ENCODE data around the gene SGPP2. TPM values are rescaled to one million over a fixed set of nuclear protein-coding genes. Genes with fewer than 3 reads are reported as not detected.
A peak's percentile ranks its signal among the peaks of the same experiment; 100 is the strongest.

SGPP2 gene
- total RNA-seq, 1 experiment from 2014 or later, result not detected

GRCh38 chr2:222568865-222569264 is 144.5 kb downstream of the SGPP2 start:
- Histone ChIP-seq H2BK15ac (ENCODE audit: low read depth, low read length) (no peak overlapping the region), H2AK5ac (ENCODE audit: insufficient read length, low read length) (no peak overlapping the region), H3K23ac (ENCODE audit: insufficient read length, low read depth, low read length) (no peak overlapping the region), H3K4me2 (ENCODE audit: insufficient read depth, insufficient read length, low read length) (no peak overlapping the region), H3K9ac (ENCODE audit: extremely low read depth, insufficient read length, low read length) (no peak overlapping the region), H4K8ac (replicated peaks; ENCODE audit: insufficient read length, low read depth, low read length) (no peak overlapping the region), H4K5ac (ENCODE audit: insufficient read length, low read depth, low read length) (no peak overlapping the region), H4K20me1 (ENCODE audit: control insufficient read depth, insufficient read depth, insufficient read length) (no peaks in the 10 kb centered on the region), H3K4me1 (ENCODE audit: insufficient read depth, low read length) (no peaks in the 10 kb centered on the region), H3T11ph (ENCODE audit: low read length) (no peak overlapping the region), H3K18ac (ENCODE audit: insufficient read length, low read depth, low read length) (no peak overlapping the region), H3K23me2 (ENCODE audit: insufficient read length, low read depth, low read length, poor library complexity, severe bottlenecking) (no peaks in the 10 kb centered on the region), H2BK20ac (ENCODE audit: low read depth, low read length, poor library complexity, severe bottlenecking) (no peak overlapping the region), H2BK12ac (ENCODE audit: insufficient read length, low read depth, low read length) (no peak overlapping the region), H2AFZ (ENCODE audit: low read length) (no peak overlapping the region), H2BK5ac (ENCODE audit: insufficient read length, low read length) (no peak overlapping the region), H3K14ac (ENCODE audit: insufficient read depth, low read length) (no peak overlapping the region), H3K27ac (ENCODE audit: insufficient read length, low read depth, low read length) (no peak overlapping the region), H3K79me2 (ENCODE audit: insufficient read depth, low read length) (no peaks in the 10 kb centered on the region), H3K27me3 (ENCODE audit: insufficient read depth, low read length) (no peaks in the 10 kb centered on the region), H2BK120ac (ENCODE audit: low read depth, low read length, poor library complexity, severe bottlenecking) (no peak overlapping the region), H3K56ac (ENCODE audit: insufficient read length, low read depth, low read length) (no peak overlapping the region), H3K9me3 (ENCODE audit: control insufficient read depth, low read depth, low read length) (no peaks in the 10 kb centered on the region), H3K4ac (ENCODE audit: low read depth, low read length) (no peak overlapping the region), H3K79me1 (ENCODE audit: insufficient read depth, low read depth, low read length, poor library complexity, severe bottlenecking) (no peaks in the 10 kb centered on the region), H4K91ac (ENCODE audit: insufficient read length, low read depth, low read length) (no peak overlapping the region)
- peaks cover 9 to 31% (median 14%) of the 10 kb centered on the region in 3 experiments; a peak in 5 of 7 replicates for H3K36me3 Mint-ChIP-seq (ENCODE audit: insufficient read depth in 1 of 3, low read depth in 3 of 3)
- no peaks in the 10 kb centered on the region; the same call in 1 of the 2 replicates for H3K27me3 Mint-ChIP-seq (ENCODE audit: low read depth)
- peak overlapping the region in 2 of 3 experiments; percentile 17 to 40; a peak in 1 of 7 replicates for H3K27ac Mint-ChIP-seq
- peaks cover 4 to 6% of the 10 kb centered on the region in 2 experiments; a peak in 3 of 4 replicates for H3K4me1 Mint-ChIP-seq
- WGBS (ENCODE audit: extremely low coverage, insufficient read length, low lambda C conversion rate), result no CpG with 5 or more reads among the region's 4 CpGs
- DNase-seq, result no peak
- no peak overlapping the region for H3K4me3 Mint-ChIP-seq
- H3K9me3 Mint-ChIP-seq, result no peaks in the 10 kb centered on the region
- TF ChIP-seq CTCF (conservative IDR thresholded peaks at IDR 0.05), result no peak

All from H9 (cell line).